Activated CD8-positive, alpha-beta memory T cell treated with anti-CD3 and anti-CD28 coated beads for 1 hour (primary cell): ENCODE measurements around the gene CREBZF.
"Not testable (repeated sequence)": the region's sequence is repeated elsewhere in the genome, so short reads cannot be mapped to it uniquely, and the experiment has no call there.

Experiments
- DNase-seq, 2 donors: peaks; one replicate each; pipeline ENCODE4 v3.0.0-alpha.2; 2020; ENCODE audit warnings: low read depth in 1 of 2; ENCODE audit errors: extremely low read depth in 1 of 2

Gene CREBZF

DNA sequence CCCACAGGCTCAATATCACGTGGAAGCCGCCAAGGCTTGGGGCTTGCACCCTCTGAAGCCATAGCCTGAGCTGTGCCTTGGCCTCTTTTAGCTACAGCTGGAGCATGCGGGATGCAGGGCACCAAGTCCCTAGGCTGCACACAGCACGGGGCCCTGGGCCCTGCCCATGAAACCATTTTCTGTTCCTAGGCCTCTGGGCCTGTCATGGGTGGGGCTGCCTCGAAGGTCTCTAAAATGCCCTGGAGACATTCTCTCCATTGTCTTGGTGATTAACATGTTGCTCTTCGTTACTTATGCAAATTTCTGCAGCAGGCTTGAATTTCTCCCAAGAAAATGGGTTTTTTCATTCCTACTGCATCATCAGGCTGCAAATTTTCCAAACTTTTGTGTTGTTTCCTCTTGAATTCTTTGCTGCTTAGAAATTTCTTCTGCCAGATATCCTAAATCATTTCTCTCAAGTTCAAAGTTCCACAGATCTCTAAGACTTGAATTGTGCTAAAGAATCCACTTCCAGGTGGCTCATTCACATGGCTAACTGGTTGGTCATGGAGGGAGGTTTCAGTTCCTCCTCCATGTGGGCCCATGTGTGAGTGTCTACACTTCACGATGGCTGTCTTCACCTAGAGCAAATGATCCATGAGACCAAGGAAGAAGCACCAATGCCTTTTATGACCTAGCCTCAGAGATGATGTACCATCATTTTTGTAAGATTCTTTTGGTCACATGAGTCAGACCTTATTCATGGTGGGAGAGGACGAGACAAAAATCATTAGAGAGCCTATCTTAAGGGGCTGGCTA, 7.4 kb upstream of the CREBZF start:
- DNase-seq: no peak

GRCh38 chr11:85670949-85671663, 6.2 kb upstream of the CREBZF start:
- not testable (repeated sequence) for DNase-seq

DNA sequence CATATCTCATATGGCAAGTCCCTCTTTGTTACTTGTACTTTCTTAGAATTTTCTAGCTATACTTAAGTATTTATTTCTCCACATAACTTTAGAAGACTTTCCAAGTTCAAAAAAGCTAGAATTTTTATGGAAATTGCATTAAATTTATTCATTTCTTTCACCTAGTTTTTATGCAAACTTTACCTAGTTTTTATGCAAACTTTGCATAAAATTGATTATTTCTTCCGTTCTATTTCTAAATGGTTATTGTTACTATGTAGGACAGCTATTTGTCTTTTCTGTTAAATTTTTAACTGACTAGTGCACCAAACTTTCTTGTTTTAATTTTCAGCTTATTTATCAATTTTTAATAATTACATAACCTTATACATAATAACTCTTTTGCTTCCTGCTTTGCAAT, 3.2 kb upstream of the CREBZF start:
- DNase-seq: no peak

DNA sequence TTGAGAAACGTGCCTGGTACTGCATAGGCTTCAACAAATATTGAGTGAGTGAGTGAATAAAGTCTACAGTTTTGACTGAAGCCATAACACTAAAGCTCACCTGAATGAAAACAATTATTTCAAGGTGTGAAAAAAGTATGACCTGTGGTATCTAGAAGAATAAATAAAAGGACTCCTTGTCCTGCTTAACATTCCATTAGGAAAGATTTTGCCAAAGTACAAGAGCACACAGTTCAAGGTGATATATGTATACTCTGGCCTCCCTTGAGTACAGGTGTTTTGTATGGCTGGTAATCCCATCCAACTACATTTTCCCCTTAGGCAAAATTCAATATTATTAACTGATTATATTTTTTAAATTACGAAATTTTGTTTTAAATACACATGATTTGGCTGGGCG, 1.8 kb upstream of the CREBZF start:
- no peak for DNase-seq

GRCh38 chr11:85665733-85666132, 804 bp upstream of the CREBZF start:
- no peak for DNase-seq

- peak; percentile 78 to 80 for DNase-seq
These were observed 945 bp downstream of the CREBZF start for GRCh38 chr11:85663753-85664614.

DNA sequence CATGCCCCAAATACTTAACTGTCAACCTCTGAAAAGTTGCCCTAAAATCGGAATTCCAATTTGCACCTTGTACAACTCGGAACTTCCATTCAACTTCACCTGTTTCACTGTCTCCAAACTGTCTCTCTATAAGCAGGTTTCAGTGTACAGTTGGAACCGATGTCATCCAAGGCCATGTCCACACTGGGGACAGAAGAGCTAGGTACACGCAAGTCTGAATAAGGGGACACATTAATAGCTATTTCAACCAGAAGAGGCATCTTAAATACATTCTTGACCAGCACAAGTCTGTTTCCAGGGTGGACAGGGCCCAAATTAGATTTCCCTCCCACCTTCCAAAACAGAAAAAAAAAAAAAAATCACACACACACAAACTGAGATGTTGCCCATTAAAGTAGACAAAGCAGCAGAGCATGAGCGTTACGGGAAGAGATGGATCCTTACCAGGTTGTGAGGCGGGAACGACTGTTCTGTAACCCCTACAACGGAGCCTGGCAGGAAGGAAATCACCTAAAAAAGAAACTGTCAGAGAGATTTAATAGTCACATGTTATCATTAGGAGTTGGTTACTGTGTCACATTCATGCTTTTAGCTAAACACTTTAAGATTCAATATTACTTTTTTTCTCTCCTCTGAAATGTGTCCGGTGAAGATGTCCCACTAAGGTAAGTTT, 1.7 kb downstream of the CREBZF start:
- DNase-seq: no peak

- DNase-seq: no peak
These were observed 2.8 kb downstream of the CREBZF start for GRCh38 chr11:85661972-85662664.

DNA sequence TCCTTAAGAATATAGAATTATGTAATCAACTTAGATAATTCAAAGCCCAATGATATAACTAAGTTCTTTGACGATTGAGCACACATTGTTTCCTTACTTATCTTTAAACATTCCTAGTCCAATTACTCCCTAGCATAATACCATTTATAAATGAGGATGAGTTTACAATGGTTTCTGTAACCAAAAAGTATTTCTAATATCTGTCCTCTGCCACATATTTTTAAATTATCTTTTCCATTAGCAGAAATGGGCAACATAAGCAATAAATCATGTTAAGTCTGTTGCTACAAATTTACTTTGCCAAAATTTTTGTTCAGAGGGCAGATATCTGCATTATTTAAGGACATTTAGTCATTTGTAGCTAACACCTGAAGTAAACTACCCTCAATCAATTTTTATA, 6.7 kb downstream of the CREBZF start:
- no peak for DNase-seq

DNA sequence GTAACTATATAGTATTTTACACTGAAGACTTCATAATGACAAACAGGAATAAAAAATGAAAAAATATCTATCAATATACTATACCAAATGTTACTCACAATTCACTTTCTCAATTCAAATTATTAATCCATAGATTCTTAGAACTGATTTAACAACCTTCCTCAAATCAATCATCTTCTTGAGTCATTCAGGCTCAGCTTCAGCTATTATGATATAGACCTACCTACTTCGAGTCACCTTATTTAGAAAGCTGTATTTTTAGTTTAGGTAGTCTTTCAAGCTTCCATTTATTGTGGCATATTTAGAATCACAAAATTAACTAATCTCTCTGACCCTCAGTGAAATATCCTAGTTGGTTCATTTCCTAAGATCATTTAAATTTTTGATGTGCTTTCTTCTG, 8.2 kb downstream of the CREBZF start:
- DNase-seq: no peak

GRCh38 chr11:85654343-85654742, 10.6 kb downstream of the CREBZF start:
- not testable (repeated sequence) for DNase-seq

DNA sequence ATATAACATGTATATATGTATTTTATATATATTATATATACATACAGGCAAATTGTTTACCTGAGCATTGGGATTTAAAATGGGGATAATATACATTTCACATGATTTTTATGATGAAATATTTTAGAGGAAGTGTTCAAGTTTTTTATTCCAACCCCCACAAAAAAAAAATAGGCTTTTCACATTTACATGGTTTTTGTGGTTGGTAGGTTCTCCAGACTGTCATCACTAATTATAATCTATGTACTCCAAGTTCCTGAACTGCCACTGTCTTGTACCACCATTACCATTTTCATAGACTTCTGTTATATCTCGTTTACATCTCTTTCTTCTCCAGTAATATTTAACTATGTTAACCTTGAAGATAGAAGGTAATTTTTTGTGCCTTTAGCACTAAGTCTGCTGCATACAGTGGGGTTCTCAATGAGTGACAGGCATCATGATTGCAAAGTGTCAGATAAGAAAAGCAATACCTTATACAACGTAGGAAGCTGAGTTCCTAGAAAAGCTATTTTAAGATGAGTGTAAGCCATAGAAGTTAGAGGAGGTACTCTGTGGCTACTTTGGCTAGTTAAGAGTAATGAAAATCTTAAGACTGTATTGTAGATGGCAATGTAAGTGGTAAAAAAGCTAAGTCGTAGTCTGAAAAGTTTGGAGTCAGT, 12.0 kb downstream of the CREBZF start:
- DNase-seq: no peak

GRCh38 chr11:85651118-85651517, 13.8 kb downstream of the CREBZF start:
- no peak for DNase-seq

DNA sequence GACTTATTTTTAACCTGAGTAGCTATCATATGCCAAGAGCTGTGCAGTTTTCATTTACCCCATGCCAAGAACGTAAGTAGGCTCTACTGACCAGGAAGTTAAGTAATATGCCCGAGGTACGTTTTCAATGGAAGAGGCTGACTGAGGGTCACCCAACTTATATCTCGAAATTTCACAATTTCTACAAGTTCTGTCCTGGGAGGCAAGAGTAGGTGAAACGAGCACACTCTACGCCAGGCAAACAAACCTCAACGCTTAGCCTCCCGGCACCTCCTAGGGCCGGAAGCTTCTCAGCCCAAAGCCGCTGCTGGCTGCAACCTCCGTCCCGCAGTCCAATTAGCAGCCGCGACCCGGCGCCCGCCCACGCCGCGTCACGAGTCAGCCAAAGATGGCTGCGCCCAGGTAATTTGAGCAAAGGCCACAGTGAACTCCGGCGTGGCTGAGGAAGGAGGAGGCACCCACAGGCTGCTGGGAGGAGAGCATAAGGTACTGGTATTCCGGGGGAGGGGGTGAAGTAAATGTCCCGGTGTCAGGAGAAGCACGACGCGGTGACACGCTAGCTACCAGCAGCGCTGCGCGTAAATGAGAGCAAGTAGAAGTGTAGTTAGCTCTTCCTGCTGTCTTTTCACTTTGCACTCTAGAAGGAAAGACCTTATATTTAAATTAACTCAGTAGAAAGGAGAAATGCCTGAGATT, 17.2 kb downstream of the CREBZF start, which contains the start of gene TMEM126A:
TMEM126A (plus strand) TSS at position 364 of the 696 bp plus-strand sequence. CDS start 2,289 bp downstream, outside the sequence.
- DNase-seq: peak; percentile 56 to 86

DNA sequence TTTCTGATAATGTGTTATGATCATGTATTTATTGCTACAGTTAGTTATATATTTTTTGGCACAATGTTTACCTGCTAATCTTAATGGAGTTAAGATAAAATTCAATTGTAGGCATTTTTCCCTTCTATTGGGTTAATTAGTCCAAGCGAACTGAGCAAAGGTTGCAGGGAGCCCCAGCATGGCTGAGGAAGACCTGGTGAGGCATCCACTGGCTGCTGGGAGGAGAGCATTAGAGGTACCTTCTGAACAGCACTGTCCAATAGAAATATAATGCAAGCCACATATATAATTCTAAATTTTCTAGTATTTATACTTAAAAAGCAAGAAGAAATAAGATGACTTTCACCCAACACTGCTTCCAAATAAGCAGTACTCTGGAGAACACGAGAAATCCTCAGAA, 17.9 kb downstream of the CREBZF start:
- DNase-seq: no peak

- DNase-seq: no peak
These were observed 21.7 kb downstream of the CREBZF start for GRCh38 chr11:85643191-85643614.

GRCh38 chr11:85634747-85635146, 30.2 kb downstream of the CREBZF start:
- no peak for DNase-seq

DNA sequence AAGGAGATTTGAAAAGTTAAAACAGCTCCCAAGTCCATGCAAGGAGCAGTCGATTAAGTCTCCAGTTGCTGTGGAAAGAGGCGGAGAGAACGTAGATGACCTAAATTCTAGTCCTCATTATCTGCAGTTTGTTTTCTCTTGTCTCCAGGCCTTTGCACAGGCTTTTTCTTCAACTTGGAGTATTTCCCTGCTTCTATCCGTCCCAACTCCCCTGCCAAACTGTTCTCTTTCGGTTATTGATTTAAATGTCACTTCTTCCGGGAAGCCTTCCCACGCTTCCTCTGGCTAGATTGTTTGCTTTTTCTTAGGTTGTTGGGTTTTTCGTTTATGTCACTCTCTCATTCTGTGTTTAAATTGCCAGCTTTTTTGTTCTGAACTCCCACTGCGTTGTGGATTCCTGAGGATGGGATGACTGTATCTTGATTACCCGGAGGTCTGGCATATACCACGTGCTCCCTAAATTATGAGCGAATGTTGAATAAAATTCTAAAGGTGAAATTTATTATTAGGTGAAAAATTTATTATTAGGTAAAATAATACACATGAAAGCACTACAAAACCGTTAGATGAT, 36.1 kb downstream of the CREBZF start:
- no peak for DNase-seq
